Gastroesophageal sphincter (tissue), 3 donors: ENCODE measurements around the gene PGLYRP3.

ENCODE experiments used
- POLR2A ChIP-seq, 2 donors: fragments of 450-650 bp; IDR thresholded peaks; one replicate each; pipeline ENCODE4 v1.6.1; 2017; ENCODE audit warnings: antibody characterized with exemption in 2 of 2, mild to moderate bottlenecking in 2 of 2, moderate library complexity in 1 of 2
- POLR2AphosphoS5 ChIP-seq: sonication (generic); formaldehyde crosslinking; IDR thresholded peaks from one replicate; pipeline ENCODE4 v1.6.1; 2017; ENCODE audit warnings: antibody characterized with exemption
- TF ChIP-seq, protein P1 (sequence below), 4 experiments: fragments of 200-600 bp in 2 of 4; fragments of 450-650 bp in 2 of 4; sonication (generic) in 1 of 4; IDR thresholded peaks; one replicate each; pipeline ENCODE4 v1.5.1; 2017 to 2019; ENCODE audit warnings: antibody characterized with exemption in 4 of 4, mild to moderate bottlenecking in 2 of 4, moderate library complexity in 2 of 4

DNA sequence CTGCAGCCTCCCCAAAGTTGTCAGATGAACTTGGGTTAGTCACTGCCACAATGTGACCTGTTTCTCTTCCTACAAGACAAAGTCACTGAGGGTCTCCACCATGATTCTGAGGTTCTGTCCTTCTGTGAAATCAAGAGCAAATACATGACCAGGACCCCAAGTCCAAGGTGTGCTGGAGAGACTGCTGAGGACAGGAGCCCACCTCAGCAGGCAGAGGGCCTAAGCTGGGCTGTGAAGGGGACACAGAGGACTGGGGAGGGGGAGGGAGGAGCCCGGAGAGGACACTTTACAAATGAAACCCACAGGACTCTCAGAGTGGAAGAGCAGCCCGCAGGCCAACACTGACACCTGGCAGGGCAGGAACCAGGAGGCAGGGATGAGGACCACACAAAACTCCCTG lies 3.3 kb downstream of the PGLYRP3 start:
- TF ChIP-seq, protein P1, sequence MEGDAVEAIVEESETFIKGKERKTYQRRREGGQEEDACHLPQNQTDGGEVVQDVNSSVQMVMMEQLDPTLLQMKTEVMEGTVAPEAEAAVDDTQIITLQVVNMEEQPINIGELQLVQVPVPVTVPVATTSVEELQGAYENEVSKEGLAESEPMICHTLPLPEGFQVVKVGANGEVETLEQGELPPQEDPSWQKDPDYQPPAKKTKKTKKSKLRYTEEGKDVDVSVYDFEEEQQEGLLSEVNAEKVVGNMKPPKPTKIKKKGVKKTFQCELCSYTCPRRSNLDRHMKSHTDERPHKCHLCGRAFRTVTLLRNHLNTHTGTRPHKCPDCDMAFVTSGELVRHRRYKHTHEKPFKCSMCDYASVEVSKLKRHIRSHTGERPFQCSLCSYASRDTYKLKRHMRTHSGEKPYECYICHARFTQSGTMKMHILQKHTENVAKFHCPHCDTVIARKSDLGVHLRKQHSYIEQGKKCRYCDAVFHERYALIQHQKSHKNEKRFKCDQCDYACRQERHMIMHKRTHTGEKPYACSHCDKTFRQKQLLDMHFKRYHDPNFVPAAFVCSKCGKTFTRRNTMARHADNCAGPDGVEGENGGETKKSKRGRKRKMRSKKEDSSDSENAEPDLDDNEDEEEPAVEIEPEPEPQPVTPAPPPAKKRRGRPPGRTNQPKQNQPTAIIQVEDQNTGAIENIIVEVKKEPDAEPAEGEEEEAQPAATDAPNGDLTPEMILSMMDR (IDR thresholded peaks at IDR 0.05), result no peak
- TF ChIP-seq POLR2AphosphoS5 (no peak), POLR2A (IDR thresholded peaks at IDR 0.05) (no peak)
